ENCODE measurements around the gene ITGAE. TPM values are rescaled to one million over a fixed set of nuclear protein-coding genes. Genes with fewer than 3 reads are reported as not detected.

Gene ITGAE
- total and polyA plus RNA-seq, 10 of the 15 experiments (the other 5 are each of a cell fraction or from before 2014, with no cell fraction given) = 13.1 to 161 (median 34.8) TPM

DNA sequence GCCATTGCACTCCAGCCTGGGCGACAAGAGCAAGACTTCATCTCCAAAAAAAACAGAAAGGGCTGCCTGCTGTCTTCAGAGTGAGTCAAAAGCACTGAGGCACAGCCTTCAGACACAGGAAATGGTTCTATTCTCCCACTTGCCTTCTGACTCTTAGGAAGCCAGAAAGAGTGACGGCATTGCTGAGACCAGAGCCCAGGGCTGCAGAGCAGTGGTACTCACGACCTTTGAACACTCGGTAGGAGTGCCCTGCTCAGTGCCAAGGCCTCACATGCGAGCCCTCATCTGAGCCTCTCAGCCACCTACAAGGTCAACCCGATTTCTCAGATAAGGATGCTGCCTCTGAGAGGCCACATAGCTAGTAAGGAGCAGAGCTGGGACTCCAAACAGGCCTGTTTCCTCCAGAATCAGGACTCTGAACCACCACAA is 3.5 kb upstream of the ITGAE start:
- H3K4me2 ChIP-seq (ENCODE audit: control insufficient read depth, insufficient read depth) = peak overlapping the region; percentile 64
- peak overlapping the region; percentile 67 for H3K27ac ChIP-seq (ENCODE audit: control insufficient read depth, insufficient read depth)
- no TSS peak for BruUV-seq (replicated peaks)
- peak; percentile 63 for DNase-seq (ENCODE audit: low read depth, low spot score)
- intact Hi-C loops (cut with micrococcal nuclease; ENCODE audit: unreplicated experiment) = no loop called here
- H3K79me2 ChIP-seq (ENCODE audit: control insufficient read depth, insufficient read depth, low read length) = no peaks in the 10 kb centered on the region
- ChIA-PET CTCF (interaction anchor here (0.9 to 3.9 kb wide), 8 partner anchors 8 to 157 kb away, joined by 3 to 32 read pairs (median 4); no protein-coding TSS in a partner anchor), RAD21 (ENCODE audit: unreplicated experiment) (interaction anchor here (0.9 to 2.3 kb wide), 5 partner anchors 23 to 160 kb away, joined by 3 to 20 read pairs (median 3); no protein-coding TSS in a partner anchor), POLR2A (interaction anchor here (1.0 to 1.3 kb wide), 2 partner anchors 8 to 78 kb away, joined by 3 to 4 read pairs; no protein-coding TSS in a partner anchor), SMC1A (ENCODE audit: uncharacterized antibody, unreplicated experiment) (interaction anchor here (0.6 to 3.9 kb wide), 9 partner anchors 8 to 95 kb away, joined by 3 to 22 read pairs (median 4); no protein-coding TSS in a partner anchor)
- FAIRE-seq = no peak
- peak overlapping the region; percentile 28; the same call in 1 of the 2 replicates for H3K4me3 ChIP-seq
- no peaks in the 10 kb centered on the region for H3K9me3 ChIP-seq (replicated peaks; ENCODE audit: control insufficient read depth, insufficient read depth, low read length)
- WGBS (ENCODE audit: insufficient coverage, insufficient replicate concordance, low lambda C conversion rate, missing lambda C conversion rate) = 1% methylated on average over 6 of the region's 6 CpGs
- H3K36me3 ChIP-seq (ENCODE audit: control insufficient read depth in 2 of 2, insufficient read depth in 2 of 2, low read length in 1 of 2) = no peaks in the 10 kb centered on the region; a peak in 1 of 4 replicates
- no peaks in the 10 kb centered on the region for H4K20me1 ChIP-seq (ENCODE audit: control insufficient read depth, insufficient read depth)
- no peak overlapping the region; the same call in 1 of the 2 replicates for H3K9ac ChIP-seq (ENCODE audit: control insufficient read depth, insufficient read depth, low read length)
- peaks cover 18% of the 10 kb centered on the region for H3K4me1 ChIP-seq (ENCODE audit: control insufficient read depth, insufficient read depth, low read length)
- no peaks in the 10 kb centered on the region for H3K27me3 ChIP-seq (replicated peaks in 1 of 2; ENCODE audit: control insufficient read depth in 2 of 2, insufficient read depth in 2 of 2, low read length in 1 of 2)
- in situ Hi-C loops (cut with MboI) = no loop called here
- peak; percentile 95 for ATAC-seq
- H2AFZ ChIP-seq (ENCODE audit: control insufficient read depth, low read depth, low read length) = peak overlapping the region; percentile 32; the same call in 1 of the 2 replicates
- TF ChIP-seq EP300 (IDR thresholded peaks at IDR 0.05; ENCODE audit: borderline replicate concordance in 1 of 2, control insufficient read depth in 1 of 2, low read depth in 2 of 2, low read length in 2 of 2) (no peak), SREBF1 (IDR thresholded peaks at IDR 0.05; ENCODE audit: low read length) (no peak), SMAD1 (IDR thresholded peaks at IDR 0.05; ENCODE audit: low read depth, partially characterized antibody) (no peak), TBL1XR1 (IDR thresholded peaks at IDR 0.05; ENCODE audit: low read depth, low read length) (no peak), YY1 (IDR thresholded peaks at IDR 0.05; ENCODE audit: low read depth, low read length) (peak; percentile 39; the same call in 1 of the 2 replicates), NFIC (IDR thresholded peaks at IDR 0.05; ENCODE audit: low read depth, low read length) (peak; percentile 43; the same call in 1 of the 2 replicates), HDAC2 (IDR thresholded peaks at IDR 0.05) (no peak), ETV6 (conservative IDR thresholded peaks at IDR 0.05 in 1 of 2, IDR thresholded peaks at IDR 0.05 in 1 of 2; ENCODE audit: borderline replicate concordance in 1 of 2, low read depth in 1 of 2) (peak in 1 of 2 experiments; percentile 68; a peak in 2 of 4 replicates), IKZF2 (IDR thresholded peaks at IDR 0.05) (peak in 1 of 2 experiments; percentile 14; a peak in 1 of 4 replicates), MEF2A (IDR thresholded peaks at IDR 0.05; ENCODE audit: insufficient read depth, low read depth, low read length) (no peak), KLF5 (IDR thresholded peaks at IDR 0.05; ENCODE audit: partially characterized antibody) (no peak), MYC (IDR thresholded peaks at IDR 0.05; ENCODE audit: insufficient read depth, insufficient read length, insufficient replicate concordance, low read length, severe bottlenecking) (no peak), ZNF24 (IDR thresholded peaks at IDR 0.05) (no peak), SMAD5 (IDR thresholded peaks at IDR 0.05; ENCODE audit: low read depth) (no peak), BMI1 (IDR thresholded peaks at IDR 0.05; ENCODE audit: borderline replicate concordance) (no peak), HCFC1 (IDR thresholded peaks at IDR 0.05; ENCODE audit: low read length) (no peak), SUZ12 (IDR thresholded peaks at IDR 0.05; ENCODE audit: unreplicated experiment) (no peak), CREM (IDR thresholded peaks at IDR 0.05; ENCODE audit: low read depth) (peak; percentile 57; the same call in 1 of the 2 replicates), CREB1 (IDR thresholded peaks at IDR 0.05; ENCODE audit: low read depth) (peak; percentile 68; the same call in 1 of the 2 replicates), EED (IDR thresholded peaks at IDR 0.05; ENCODE audit: low read depth) (peak; percentile 72)
- TF ChIP-seq, protein P1, sequence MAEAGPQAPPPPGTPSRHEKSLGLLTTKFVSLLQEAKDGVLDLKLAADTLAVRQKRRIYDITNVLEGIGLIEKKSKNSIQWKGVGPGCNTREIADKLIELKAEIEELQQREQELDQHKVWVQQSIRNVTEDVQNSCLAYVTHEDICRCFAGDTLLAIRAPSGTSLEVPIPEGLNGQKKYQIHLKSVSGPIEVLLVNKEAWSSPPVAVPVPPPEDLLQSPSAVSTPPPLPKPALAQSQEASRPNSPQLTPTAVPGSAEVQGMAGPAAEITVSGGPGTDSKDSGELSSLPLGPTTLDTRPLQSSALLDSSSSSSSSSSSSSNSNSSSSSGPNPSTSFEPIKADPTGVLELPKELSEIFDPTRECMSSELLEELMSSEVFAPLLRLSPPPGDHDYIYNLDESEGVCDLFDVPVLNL (IDR thresholded peaks at IDR 0.05; ENCODE audit: low read depth, low read length) = no peak
- TF ChIP-seq, protein P2, sequence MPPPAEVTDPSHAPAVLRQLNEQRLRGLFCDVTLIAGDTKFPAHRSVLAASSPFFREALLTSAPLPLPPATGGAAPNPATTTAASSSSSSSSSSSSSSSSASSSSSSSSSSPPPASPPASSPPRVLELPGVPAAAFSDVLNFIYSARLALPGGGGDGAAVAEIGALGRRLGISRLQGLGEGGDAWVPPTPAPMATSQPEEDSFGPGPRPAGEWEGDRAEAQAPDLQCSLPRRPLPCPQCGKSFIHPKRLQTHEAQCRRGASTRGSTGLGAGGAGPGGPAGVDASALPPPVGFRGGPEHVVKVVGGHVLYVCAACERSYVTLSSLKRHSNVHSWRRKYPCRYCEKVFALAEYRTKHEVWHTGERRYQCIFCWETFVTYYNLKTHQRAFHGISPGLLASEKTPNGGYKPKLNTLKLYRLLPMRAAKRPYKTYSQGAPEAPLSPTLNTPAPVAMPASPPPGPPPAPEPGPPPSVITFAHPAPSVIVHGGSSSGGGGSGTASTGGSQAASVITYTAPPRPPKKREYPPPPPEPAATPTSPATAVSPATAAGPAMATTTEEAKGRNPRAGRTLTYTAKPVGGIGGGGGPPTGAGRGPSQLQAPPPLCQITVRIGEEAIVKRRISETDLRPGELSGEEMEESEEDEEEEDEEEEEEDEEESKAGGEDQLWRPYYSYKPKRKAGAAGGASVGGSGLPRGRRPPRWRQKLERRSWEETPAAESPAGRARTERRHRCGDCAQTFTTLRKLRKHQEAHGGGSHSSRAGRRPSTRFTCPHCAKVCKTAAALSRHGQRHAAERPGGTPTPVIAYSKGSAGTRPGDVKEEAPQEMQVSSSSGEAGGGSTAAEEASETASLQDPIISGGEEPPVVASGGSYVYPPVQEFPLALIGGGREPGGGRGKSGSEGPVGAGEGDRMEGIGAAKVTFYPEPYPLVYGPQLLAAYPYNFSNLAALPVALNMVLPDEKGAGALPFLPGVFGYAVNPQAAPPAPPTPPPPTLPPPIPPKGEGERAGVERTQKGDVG (CRISPR knock-in tag; IDR thresholded peaks at IDR 0.05) = no peak

All from GM12878 (cell line).